Brain microvascular endothelial cell (primary cell): ENCODE measurements around the gene CALD1.

ENCODE experiments used
- DNase-seq: peaks from one replicate; pipeline ENCODE4 v3.0.0-alpha.2; 2020
- H3K27ac ChIP-seq: fragments of 250-450 bp; sonication (Bioruptor Pico); 2 replicates; pipeline ENCODE4 v1.5.1; 2020; ENCODE audit warnings: mild to moderate bottlenecking, moderate library complexity
- H3K27me3 ChIP-seq: fragments of 250-450 bp; sonication (Bioruptor Pico); replicated peaks from 2 replicates; pipeline ENCODE4 v1.5.1; 2020; ENCODE audit warnings: mild to moderate bottlenecking
- H3K36me3 ChIP-seq: fragments of 250-450 bp; sonication (Bioruptor Pico); replicated peaks from 2 replicates; pipeline ENCODE4 v1.5.1; 2020; ENCODE audit warnings: mild to moderate bottlenecking
- H3K4me3 ChIP-seq: 2 replicates; pipeline ENCODE4 v1.5.1; 2011; ENCODE audit warnings: low read depth, mild to moderate bottlenecking, control low read depth, low read length, moderate library complexity
- in situ Hi-C: cut with HindIII; loops from 2 replicates; pipeline ENCODE4 v1.10.0; 2017; ENCODE audit warnings: low sequenced_read_pairs, low pct_ligation_motif_present
- TF ChIP-seq, protein P1 (sequence below): IDR thresholded peaks from 2 replicates; pipeline ENCODE4 v1.5.1; 2011; ENCODE audit warnings: low read depth, mild to moderate bottlenecking, moderate library complexity, low read length, control low read depth, inconsistent platforms; ENCODE audit errors: missing control alignments

Gene CALD1

DNA sequence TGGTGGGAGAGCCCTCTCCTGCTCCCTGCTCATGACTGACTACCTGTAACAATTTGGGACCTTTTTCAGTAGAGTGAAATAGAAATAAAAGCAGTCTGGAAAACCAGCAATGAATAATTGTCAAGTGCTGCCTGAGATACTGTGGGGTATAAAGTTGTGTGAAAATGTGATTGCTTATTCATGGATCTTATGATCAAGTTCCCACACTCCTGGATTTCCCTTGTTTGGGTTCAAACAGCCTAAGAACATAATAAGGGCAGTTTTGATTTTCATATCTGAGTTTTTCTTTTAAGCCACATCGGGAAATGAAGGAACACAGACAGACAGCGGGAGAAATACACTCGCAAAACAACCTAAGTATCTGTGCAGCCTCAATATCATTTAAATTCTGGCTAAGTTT, 52.9 kb downstream of the CALD1 start:
- no peak for DNase-seq
- in situ Hi-C loops = no loop called here
- Histone ChIP-seq H3K4me3 (no peak overlapping the region), H3K27ac (peak overlapping the region; percentile 100), H3K36me3 (peaks cover 7% of the 10 kb centered on the region), H3K27me3 (no peaks in the 10 kb centered on the region)
- TF ChIP-seq, protein P1, sequence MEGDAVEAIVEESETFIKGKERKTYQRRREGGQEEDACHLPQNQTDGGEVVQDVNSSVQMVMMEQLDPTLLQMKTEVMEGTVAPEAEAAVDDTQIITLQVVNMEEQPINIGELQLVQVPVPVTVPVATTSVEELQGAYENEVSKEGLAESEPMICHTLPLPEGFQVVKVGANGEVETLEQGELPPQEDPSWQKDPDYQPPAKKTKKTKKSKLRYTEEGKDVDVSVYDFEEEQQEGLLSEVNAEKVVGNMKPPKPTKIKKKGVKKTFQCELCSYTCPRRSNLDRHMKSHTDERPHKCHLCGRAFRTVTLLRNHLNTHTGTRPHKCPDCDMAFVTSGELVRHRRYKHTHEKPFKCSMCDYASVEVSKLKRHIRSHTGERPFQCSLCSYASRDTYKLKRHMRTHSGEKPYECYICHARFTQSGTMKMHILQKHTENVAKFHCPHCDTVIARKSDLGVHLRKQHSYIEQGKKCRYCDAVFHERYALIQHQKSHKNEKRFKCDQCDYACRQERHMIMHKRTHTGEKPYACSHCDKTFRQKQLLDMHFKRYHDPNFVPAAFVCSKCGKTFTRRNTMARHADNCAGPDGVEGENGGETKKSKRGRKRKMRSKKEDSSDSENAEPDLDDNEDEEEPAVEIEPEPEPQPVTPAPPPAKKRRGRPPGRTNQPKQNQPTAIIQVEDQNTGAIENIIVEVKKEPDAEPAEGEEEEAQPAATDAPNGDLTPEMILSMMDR = no peak

DNA sequence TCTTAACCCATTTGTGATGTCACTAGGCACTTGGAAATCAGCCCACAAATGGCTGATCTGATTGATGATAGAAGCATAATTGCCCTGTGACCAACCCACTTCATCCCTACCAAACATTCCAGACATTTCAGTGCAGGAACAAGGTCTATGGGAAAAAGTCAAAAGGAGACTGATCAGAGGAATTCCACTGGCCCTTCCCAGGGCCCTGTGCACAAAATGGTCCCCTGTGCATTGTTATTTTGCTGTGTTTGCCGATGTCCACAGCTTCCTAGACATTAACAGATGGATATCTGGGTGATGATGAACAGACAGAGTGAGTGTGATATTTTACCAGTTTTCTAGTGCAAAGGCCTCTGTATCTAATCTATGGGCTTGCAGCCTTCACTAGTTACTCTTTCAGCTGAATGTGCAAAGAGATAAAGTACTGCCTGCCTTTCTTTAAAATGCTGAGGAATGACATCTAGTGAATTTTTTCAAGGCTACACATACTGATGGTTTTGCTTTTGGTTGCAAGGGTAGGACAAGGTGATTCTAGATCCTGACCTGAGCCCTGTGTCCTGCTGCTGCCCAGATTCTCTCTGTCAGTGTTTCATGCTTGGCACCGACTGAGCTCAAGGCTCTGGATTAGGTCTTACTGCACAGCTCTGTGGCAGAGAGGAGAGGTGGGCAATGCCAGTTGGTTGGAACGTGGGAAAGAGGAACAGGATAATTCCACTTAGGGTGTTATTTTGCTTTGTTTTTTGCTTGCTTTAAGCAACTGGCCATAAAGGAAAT, 55.4 kb downstream of the CALD1 start:
- Histone ChIP-seq H3K27ac (peak overlapping the region; percentile 100), H3K27me3 (no peaks in the 10 kb centered on the region), H3K4me3 (no peak overlapping the region), H3K36me3 (peaks cover 9% of the 10 kb centered on the region)
- in situ Hi-C loops = no loop called here
- peak; percentile 86 for DNase-seq
- TF ChIP-seq, protein P1 = no peak

DNA sequence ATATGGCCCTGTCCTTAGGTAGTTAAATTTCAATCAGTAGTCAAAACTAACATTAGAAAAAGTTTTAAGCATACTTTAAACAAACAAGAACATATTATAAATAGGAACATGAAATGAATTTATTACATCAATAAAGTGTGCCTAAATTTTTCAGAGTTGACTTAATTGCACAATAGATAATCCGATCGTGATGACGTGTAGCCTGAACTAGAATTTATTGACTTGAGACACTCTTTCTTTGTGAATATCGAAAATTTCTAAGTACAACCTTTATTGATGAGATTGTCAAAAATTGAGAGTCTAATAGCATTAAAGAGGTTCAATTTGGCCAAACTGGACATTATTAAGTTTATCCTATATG, 56.0 kb downstream of the CALD1 start:
- Histone ChIP-seq H3K27ac (peak overlapping the region; percentile 100), H3K4me3 (no peak overlapping the region), H3K36me3 (peaks cover 12% of the 10 kb centered on the region), H3K27me3 (no peaks in the 10 kb centered on the region)
- TF ChIP-seq, protein P1 = no peak
- no peak for DNase-seq
- in situ Hi-C loops = no loop called here

DNA sequence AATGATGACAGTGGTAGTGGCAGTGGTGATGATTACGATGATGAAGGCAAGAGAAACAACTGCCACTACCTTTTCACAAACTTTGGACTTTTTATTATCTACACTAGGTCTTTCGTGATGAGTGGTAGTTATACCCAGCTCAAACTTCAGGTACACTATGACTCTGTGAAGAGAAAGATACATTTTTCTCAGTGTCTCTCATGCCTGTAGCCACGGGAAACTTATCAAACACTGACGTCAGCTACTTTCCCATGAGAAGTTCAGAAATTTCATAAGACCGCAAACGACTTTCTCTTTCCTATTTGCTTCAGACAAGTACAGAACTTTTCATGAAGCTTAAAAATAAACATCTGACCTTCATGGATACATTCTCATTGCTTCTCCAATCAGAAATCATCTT, 57.0 kb downstream of the CALD1 start:
- H3K27me3 ChIP-seq = no peaks in the 10 kb centered on the region
- H3K4me3 ChIP-seq = no peak overlapping the region
- in situ Hi-C loops = no loop called here
- TF ChIP-seq, protein P1 = no peak
- H3K36me3 ChIP-seq = peaks cover 14% of the 10 kb centered on the region
- peak; percentile 96 for DNase-seq
- H3K27ac ChIP-seq = peak overlapping the region; percentile 100

DNA sequence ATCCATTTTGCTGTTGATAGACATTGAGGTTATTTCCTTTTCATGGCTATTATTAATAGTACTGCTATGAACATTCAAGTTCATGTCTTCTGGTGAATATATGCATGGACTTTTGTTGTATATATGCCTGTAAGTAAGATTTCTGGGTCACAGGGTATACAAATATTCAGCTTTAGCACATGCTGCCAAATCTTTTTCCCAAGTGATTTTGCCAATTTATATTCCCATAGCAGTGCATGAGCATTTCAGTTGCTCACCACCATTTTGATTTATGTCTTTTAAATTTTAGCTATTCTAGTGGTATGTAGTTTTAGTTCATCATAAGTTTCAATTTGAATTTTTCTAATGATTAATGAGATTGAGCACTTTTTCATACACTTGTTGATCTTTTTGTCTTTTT, 59.9 kb downstream of the CALD1 start:
- peak overlapping the region; percentile 100 for H3K27ac ChIP-seq
- DNase-seq = no peak
- in situ Hi-C loops = no loop called here
- no peaks in the 10 kb centered on the region for H3K27me3 ChIP-seq
- peaks cover 26% of the 10 kb centered on the region for H3K36me3 ChIP-seq
- TF ChIP-seq, protein P1 = no peak
- no peak overlapping the region for H3K4me3 ChIP-seq

DNA sequence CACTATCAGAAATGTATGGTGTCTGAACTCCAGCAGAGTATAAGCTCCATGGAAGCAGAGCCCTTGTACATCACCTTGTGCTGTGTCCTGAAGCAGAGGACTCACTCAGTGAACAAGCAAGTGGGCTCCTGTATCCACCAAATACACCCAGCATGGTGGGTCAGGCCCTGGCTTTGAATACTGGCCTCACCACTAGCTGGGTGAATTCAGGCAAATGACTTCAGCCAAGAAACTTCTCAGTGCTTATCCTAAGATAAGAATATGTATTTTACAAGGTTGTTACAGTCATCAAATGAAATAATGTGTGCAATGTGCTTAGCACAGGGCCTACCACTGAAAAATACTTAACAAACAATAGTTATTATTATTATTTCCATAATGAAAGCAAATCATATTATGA, 62.6 kb downstream of the CALD1 start:
- no peak for DNase-seq
- Histone ChIP-seq H3K27me3 (no peaks in the 10 kb centered on the region), H3K36me3 (peaks cover 54% of the 10 kb centered on the region), H3K27ac (peak overlapping the region; percentile 45), H3K4me3 (no peak overlapping the region)
- in situ Hi-C loops = no loop called here
- TF ChIP-seq, protein P1 = no peak
